Astrocyte (in vitro differentiated cells and primary cell): Measurements from ENCODE around the gene ATRIP. TPM values are rescaled to one million over a fixed set of nuclear protein-coding genes. Genes with fewer than 3 reads are reported as not detected.

Experiments
- DNase-seq: peaks from one replicate; pipeline ENCODE4 v3.0.0-alpha.2; 2010; ENCODE audit warnings: low read depth
- FAIRE-seq: peaks from 2 replicates; lab custom pipeline; 2011; peaks lifted over from hg19 to GRCh38; lab: Jason Lieb, UNC
- H2AFZ ChIP-seq: 2 replicates; pipeline ENCODE4 v1.6.0; 2012; ENCODE audit warnings: low read depth, low read length, inconsistent platforms
- H3K27ac ChIP-seq: 2 replicates; pipeline ENCODE4 v1.5.1; 2011; ENCODE audit warnings: low read depth, low read length, inconsistent platforms
- H3K27me3 ChIP-seq: 2 replicates; pipeline ENCODE4 v1.6.0; 2011; ENCODE audit warnings: low read length, inconsistent platforms; ENCODE audit not compliant: insufficient read depth
- H3K36me3 ChIP-seq: 2 replicates; pipeline ENCODE4 v1.5.1; 2011; ENCODE audit warnings: low read length, inconsistent platforms; ENCODE audit not compliant: insufficient read depth
- H3K4me1 ChIP-seq: 2 replicates; pipeline ENCODE4 v1.5.1; 2011; ENCODE audit warnings: low read length, inconsistent platforms; ENCODE audit not compliant: insufficient read depth
- H3K4me2 ChIP-seq: 2 replicates; pipeline ENCODE4 v1.6.0; 2012; ENCODE audit warnings: low read length, inconsistent platforms
- H3K4me3 ChIP-seq: 2 replicates; pipeline ENCODE4 v1.5.1; 2011; ENCODE audit warnings: low read depth, mild to moderate bottlenecking, low read length, inconsistent platforms; ENCODE audit not compliant: insufficient read depth
- H3K79me2 ChIP-seq: 2 replicates; pipeline ENCODE4 v1.6.0; 2012; ENCODE audit warnings: mild to moderate bottlenecking, low read length, inconsistent platforms; ENCODE audit not compliant: insufficient read depth
- H3K9ac ChIP-seq: 2 replicates; pipeline ENCODE4 v1.6.0; 2012; ENCODE audit warnings: mild to moderate bottlenecking, low read length, inconsistent platforms
- H3K9me3 ChIP-seq: 2 replicates; pipeline ENCODE4 v1.5.1; 2012; ENCODE audit warnings: low read depth, mild to moderate bottlenecking, low read length, inconsistent platforms; ENCODE audit not compliant: insufficient read depth
- H4K20me1 ChIP-seq: 2 replicates; pipeline ENCODE4 v1.6.0; 2012; ENCODE audit warnings: low read length, inconsistent platforms; ENCODE audit not compliant: insufficient read depth
- H3K27ac Mint-ChIP-seq: one replicate; pipeline ENCODE4 v1.8.0; 2021; ENCODE audit warnings: mild to moderate bottlenecking, mixed read lengths; ENCODE audit not compliant: unreplicated experiment
- H3K27me3 Mint-ChIP-seq: one replicate; pipeline ENCODE4 v1.8.0; 2021; ENCODE audit warnings: low read depth, mixed read lengths; ENCODE audit not compliant: unreplicated experiment
- H3K36me3 Mint-ChIP-seq: one replicate; pipeline ENCODE4 v1.8.0; 2021; ENCODE audit warnings: low read depth, mixed read lengths; ENCODE audit not compliant: unreplicated experiment
- H3K4me1 Mint-ChIP-seq: one replicate; pipeline ENCODE4 v1.8.0; 2021; ENCODE audit warnings: low read depth, mixed read lengths; ENCODE audit not compliant: unreplicated experiment
- H3K4me3 Mint-ChIP-seq: one replicate; pipeline ENCODE4 v1.8.0; 2021; ENCODE audit warnings: mild to moderate bottlenecking, moderate library complexity, mixed read lengths; ENCODE audit not compliant: unreplicated experiment
- H3K9me3 Mint-ChIP-seq: one replicate; pipeline ENCODE4 v1.8.0; 2021; ENCODE audit warnings: mild to moderate bottlenecking, mixed read lengths; ENCODE audit not compliant: unreplicated experiment
- EZH2 ChIP-seq: IDR thresholded peaks from 2 replicates; pipeline ENCODE4 v1.6.1; 2012; ENCODE audit warnings: mild to moderate bottlenecking, low read length, inconsistent platforms; ENCODE audit not compliant: insufficient read depth
- total RNA-seq: library from RNA; stranded (reverse); gene quantifications from 2 replicates; pipeline ENCODE4 v1.2.1, GENCODE V29; 2021
- TF ChIP-seq, protein P1 (sequence below): IDR thresholded peaks from 2 replicates; pipeline ENCODE4 v1.5.1; 2011; ENCODE audit warnings: low read depth, mild to moderate bottlenecking, inconsistent platforms, low read length, moderate library complexity; ENCODE audit not compliant: insufficient read depth

Gene ATRIP
- total RNA-seq, 1 donor from 2014 or later, result 6.2 TPM

DNA sequence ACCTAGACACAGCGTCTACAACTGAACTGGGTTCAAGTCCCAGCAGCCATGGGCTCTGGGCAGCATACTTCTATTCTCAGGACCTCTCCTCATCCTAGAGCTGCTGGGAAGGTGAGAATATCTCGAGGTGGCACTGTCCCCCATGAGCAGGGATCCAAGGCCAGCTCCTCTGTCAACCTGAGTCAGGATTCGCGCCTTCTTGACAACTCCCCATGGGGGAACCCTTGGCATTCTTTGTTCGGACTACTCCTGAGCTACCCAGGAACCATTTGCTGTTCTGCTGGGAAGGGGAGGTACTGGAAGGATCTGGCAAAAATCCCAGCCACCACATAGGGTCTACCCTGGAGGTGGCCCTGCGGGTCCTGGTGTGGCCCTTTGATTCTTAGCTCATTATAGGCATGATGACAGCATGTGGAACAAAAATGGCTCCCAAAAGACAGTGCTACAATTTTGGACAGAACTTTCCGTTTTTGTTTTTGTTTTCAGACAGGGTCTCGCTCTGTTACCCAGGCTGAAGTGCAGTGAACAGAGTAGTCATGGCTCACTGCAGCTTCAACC is 38.9 kb upstream of the ATRIP start:
- H3K27ac Mint-ChIP-seq, result no peak overlapping the region
- H3K36me3 ChIP-seq, result peaks cover 4% of the 10 kb centered on the region

DNA sequence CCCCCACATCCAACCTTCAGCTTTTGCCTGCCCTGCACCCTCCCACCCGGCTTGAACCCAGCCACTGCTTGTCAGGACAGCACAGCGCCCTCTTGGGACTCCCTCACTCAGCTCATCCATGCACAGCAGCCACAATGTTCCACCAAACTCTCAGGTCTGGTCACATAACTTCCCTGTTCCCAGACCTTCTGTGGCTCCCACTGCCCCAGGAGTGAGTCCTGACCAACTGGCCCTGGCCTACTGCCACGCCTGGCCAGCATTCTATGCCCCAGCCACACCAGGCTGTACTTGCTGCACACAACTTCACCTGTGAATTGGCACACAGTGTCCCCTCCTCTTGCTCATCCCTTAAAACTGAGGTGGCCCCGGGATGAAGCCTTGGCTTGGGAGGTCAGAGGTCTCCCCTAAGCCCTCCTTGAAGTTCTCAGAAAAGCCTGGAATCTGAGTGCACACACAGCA is 37.7 kb upstream of the ATRIP start:
- no peaks in the 10 kb centered on the region for H3K4me1 ChIP-seq
- H3K4me2 ChIP-seq, result no peak overlapping the region
- no peaks in the 10 kb centered on the region for H3K9me3 Mint-ChIP-seq
- H3K79me2 ChIP-seq, result no peaks in the 10 kb centered on the region
- no peaks in the 10 kb centered on the region for H3K27me3 ChIP-seq
- no peaks in the 10 kb centered on the region for H3K4me1 Mint-ChIP-seq
- H3K36me3 Mint-ChIP-seq, result peaks cover 36% of the 10 kb centered on the region
- DNase-seq (no peak), FAIRE-seq (no peak)
- no peaks in the 10 kb centered on the region for H3K9me3 ChIP-seq
- H2AFZ ChIP-seq, result no peak overlapping the region
- no peak for TF ChIP-seq EZH2
- TF ChIP-seq, protein P1, sequence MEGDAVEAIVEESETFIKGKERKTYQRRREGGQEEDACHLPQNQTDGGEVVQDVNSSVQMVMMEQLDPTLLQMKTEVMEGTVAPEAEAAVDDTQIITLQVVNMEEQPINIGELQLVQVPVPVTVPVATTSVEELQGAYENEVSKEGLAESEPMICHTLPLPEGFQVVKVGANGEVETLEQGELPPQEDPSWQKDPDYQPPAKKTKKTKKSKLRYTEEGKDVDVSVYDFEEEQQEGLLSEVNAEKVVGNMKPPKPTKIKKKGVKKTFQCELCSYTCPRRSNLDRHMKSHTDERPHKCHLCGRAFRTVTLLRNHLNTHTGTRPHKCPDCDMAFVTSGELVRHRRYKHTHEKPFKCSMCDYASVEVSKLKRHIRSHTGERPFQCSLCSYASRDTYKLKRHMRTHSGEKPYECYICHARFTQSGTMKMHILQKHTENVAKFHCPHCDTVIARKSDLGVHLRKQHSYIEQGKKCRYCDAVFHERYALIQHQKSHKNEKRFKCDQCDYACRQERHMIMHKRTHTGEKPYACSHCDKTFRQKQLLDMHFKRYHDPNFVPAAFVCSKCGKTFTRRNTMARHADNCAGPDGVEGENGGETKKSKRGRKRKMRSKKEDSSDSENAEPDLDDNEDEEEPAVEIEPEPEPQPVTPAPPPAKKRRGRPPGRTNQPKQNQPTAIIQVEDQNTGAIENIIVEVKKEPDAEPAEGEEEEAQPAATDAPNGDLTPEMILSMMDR, result no peak
- no peak overlapping the region for H3K27ac ChIP-seq
- H3K36me3 ChIP-seq, result peaks cover 4% of the 10 kb centered on the region
- no peak overlapping the region for H3K4me3 Mint-ChIP-seq
- no peak overlapping the region for H3K27ac Mint-ChIP-seq
- H3K4me3 ChIP-seq, result no peak overlapping the region
- H3K9ac ChIP-seq, result no peak overlapping the region
- H4K20me1 ChIP-seq, result peaks cover 14% of the 10 kb centered on the region
- H3K27me3 Mint-ChIP-seq, result no peaks in the 10 kb centered on the region

More for the DNA sequence above, 38.9 kb upstream of the ATRIP start:
- Mint-ChIP-seq H3K27me3 (no peaks in the 10 kb centered on the region), H3K4me3 (no peak overlapping the region), H3K9me3 (no peaks in the 10 kb centered on the region), H3K36me3 (peaks cover 38% of the 10 kb centered on the region), H3K4me1 (peaks cover under 1% of the 10 kb centered on the region)
- Histone ChIP-seq H2AFZ (no peak overlapping the region), H3K9ac (no peak overlapping the region), H3K79me2 (no peaks in the 10 kb centered on the region), H3K4me1 (no peaks in the 10 kb centered on the region), H3K4me3 (no peak overlapping the region), H3K9me3 (no peaks in the 10 kb centered on the region), H3K27me3 (no peaks in the 10 kb centered on the region), H3K4me2 (no peak overlapping the region), H3K27ac (no peak overlapping the region), H4K20me1 (peaks cover 8% of the 10 kb centered on the region)
- no peak for DNase-seq
- TF ChIP-seq, protein P1, result no peak
- no peak for TF ChIP-seq EZH2
- no peak for FAIRE-seq
